Measurements from ENCODE around the gene DCP2. TPM values are rescaled to one million over a fixed set of nuclear protein-coding genes. Genes with fewer than 3 reads are reported as not detected.
A peak's percentile ranks its signal among the peaks of the same experiment; 100 is the strongest.

The DCP2 gene
- total and polyA plus RNA-seq, 10 of the 15 experiments (the other 5 are each of a cell fraction or from before 2014, with no cell fraction given) = 23.4 to 81.6 (median 47.4) TPM

DNA sequence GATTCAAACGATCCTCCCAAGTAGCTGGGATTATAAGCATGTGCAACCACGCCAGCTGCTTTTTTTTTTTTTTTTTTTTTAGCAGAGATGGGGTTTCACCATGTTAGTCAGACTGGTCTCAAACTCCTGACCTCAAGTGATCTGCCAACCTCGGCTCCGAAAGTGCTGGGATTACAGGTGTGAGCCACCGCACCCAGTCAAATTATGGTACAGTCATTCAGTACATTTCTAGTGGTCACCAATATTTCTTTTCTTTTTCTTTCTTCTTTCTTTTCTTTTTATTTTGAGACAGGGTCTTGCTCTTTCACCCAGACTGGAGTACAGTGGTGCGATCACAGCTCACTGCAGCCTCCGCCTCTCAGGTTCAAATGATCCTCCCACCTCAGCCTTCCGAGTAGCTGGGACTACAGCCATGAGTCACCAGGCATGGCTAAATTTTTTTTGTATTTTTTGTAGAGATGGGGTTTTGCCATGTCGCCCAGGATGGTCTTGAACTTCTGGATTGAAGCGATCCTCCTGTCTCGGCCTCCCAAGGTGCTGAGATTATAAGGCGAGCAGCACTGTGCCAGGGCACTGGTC lies 25.4 kb upstream of the DCP2 start (continued):
- TF ChIP-seq, protein P1, sequence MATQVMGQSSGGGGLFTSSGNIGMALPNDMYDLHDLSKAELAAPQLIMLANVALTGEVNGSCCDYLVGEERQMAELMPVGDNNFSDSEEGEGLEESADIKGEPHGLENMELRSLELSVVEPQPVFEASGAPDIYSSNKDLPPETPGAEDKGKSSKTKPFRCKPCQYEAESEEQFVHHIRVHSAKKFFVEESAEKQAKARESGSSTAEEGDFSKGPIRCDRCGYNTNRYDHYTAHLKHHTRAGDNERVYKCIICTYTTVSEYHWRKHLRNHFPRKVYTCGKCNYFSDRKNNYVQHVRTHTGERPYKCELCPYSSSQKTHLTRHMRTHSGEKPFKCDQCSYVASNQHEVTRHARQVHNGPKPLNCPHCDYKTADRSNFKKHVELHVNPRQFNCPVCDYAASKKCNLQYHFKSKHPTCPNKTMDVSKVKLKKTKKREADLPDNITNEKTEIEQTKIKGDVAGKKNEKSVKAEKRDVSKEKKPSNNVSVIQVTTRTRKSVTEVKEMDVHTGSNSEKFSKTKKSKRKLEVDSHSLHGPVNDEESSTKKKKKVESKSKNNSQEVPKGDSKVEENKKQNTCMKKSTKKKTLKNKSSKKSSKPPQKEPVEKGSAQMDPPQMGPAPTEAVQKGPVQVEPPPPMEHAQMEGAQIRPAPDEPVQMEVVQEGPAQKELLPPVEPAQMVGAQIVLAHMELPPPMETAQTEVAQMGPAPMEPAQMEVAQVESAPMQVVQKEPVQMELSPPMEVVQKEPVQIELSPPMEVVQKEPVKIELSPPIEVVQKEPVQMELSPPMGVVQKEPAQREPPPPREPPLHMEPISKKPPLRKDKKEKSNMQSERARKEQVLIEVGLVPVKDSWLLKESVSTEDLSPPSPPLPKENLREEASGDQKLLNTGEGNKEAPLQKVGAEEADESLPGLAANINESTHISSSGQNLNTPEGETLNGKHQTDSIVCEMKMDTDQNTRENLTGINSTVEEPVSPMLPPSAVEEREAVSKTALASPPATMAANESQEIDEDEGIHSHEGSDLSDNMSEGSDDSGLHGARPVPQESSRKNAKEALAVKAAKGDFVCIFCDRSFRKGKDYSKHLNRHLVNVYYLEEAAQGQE (IDR thresholded peaks at IDR 0.05; ENCODE audit: low read depth, low read length) = no peak
- TF ChIP-seq ZBED1 (IDR thresholded peaks at IDR 0.05; ENCODE audit: borderline replicate concordance) (0 out of 2 replicates have a peak, but pooled peaks have one; percentile 64), STAT1 (conservative IDR thresholded peaks at IDR 0.05) (no peak), NRF1 (conservative IDR thresholded peaks at IDR 0.05; ENCODE audit: low read depth, low read length) (no peak), RCOR1 (conservative IDR thresholded peaks at IDR 0.05; ENCODE audit: low read depth, low read length) (no peak), EGR1 (IDR thresholded peaks at IDR 0.05; ENCODE audit: borderline replicate concordance in 1 of 2, low read depth in 2 of 2, low read length in 2 of 2) (no peak), DPF2 (IDR thresholded peaks at IDR 0.05) (peak; percentile 56; the same call in 1 of the 2 replicates), MXI1 (IDR thresholded peaks at IDR 0.05; ENCODE audit: low read depth, low read length) (no peak), TCF7 (IDR thresholded peaks at IDR 0.05; ENCODE audit: borderline replicate concordance) (no peak), MTA3 (IDR thresholded peaks at IDR 0.05; ENCODE audit: borderline replicate concordance, low read length) (no peak), TCF3 (IDR thresholded peaks at IDR 0.05; ENCODE audit: borderline replicate concordance, insufficient read depth, low read depth, low read length) (peak; percentile 54; the same call in 1 of the 2 replicates), TBL1XR1 (IDR thresholded peaks at IDR 0.05; ENCODE audit: low read depth, low read length) (no peak), NFIC (IDR thresholded peaks at IDR 0.05; ENCODE audit: low read depth, low read length) (peak; percentile 86)
- TF ChIP-seq, protein P2, sequence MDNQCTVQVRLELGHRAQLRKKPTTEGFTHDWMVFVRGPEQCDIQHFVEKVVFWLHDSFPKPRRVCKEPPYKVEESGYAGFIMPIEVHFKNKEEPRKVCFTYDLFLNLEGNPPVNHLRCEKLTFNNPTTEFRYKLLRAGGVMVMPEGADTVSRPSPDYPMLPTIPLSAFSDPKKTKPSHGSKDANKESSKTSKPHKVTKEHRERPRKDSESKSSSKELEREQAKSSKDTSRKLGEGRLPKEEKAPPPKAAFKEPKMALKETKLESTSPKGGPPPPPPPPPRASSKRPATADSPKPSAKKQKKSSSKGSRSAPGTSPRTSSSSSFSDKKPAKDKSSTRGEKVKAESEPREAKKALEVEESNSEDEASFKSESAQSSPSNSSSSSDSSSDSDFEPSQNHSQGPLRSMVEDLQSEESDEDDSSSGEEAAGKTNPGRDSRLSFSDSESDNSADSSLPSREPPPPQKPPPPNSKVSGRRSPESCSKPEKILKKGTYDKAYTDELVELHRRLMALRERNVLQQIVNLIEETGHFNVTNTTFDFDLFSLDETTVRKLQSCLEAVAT (IDR thresholded peaks at IDR 0.05) = peak; percentile 54; the same call in 1 of the 2 replicates
- TF ChIP-seq, protein P3, sequence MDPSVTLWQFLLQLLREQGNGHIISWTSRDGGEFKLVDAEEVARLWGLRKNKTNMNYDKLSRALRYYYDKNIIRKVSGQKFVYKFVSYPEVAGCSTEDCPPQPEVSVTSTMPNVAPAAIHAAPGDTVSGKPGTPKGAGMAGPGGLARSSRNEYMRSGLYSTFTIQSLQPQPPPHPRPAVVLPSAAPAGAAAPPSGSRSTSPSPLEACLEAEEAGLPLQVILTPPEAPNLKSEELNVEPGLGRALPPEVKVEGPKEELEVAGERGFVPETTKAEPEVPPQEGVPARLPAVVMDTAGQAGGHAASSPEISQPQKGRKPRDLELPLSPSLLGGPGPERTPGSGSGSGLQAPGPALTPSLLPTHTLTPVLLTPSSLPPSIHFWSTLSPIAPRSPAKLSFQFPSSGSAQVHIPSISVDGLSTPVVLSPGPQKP (IDR thresholded peaks at IDR 0.05; ENCODE audit: low read depth, low read length) = no peak
